Medulla oblongata (tissue), 1 donor: ENCODE data around the gene ARHGEF12.

Source experiments
- DNase-seq: peaks from one replicate; pipeline ENCODE4 v3.0.0-alpha.2; 2015; ENCODE audit errors: extremely low spot score

ARHGEF12 gene

DNA sequence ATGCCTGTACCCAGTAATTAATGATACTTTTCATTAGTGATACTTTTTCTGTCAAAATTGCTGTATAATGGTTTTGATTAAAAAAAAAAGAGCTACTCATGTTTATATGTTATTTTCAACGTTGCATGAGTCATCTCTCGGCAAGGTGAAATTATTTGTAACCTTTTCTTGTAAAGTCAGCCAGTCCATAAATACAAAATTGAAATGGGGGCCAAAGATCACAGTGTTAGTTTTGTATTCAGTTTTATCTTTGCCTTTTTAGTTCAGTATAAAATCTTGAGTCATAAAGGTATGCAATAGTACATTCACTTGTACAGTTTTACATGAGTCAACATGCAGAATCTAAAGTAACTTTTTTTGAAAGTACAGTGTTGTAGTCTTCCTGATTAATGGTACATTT lies 4.3 kb downstream of the ARHGEF12 start:
- no peak for DNase-seq

- DNase-seq, result no peak
These were observed 6.0 kb downstream of the ARHGEF12 start for GRCh38 chr11:120342226-120342625.

- DNase-seq, result no peak
These were observed 6.5 kb downstream of the ARHGEF12 start for GRCh38 chr11:120342678-120343077.

DNA sequence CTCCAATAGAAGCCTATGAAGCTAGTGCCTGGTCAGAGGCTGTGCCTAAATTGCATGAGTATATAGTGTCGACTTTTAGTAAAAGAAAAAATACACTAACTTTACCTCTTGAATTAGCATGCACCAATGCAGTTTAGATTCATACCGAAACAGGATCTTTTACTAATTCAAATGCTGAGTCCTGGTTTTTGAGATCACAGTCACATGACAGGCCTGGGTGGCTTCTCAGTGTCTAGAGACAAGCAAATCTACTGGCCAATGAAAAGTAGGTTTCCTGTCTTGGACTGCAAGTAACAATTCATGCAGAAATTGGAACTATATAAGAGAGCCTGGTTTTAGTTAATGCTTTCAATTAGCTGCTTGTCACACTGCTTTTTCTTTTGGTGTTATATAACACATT lies 7.2 kb downstream of the ARHGEF12 start:
- peak; percentile 88 for DNase-seq

GRCh38 chr11:120344302-120345004 lies 8.2 kb downstream of the ARHGEF12 start:
- DNase-seq, result peak; percentile 65

- no peak for DNase-seq
These were observed 10.0 kb downstream of the ARHGEF12 start for GRCh38 chr11:120346233-120346632.

- DNase-seq, result no peak
These were observed 14.4 kb downstream of the ARHGEF12 start for GRCh38 chr11:120350637-120351036.

GRCh38 chr11:120352405-120352804 lies 16.2 kb downstream of the ARHGEF12 start:
- DNase-seq, result no peak

- DNase-seq, result no peak
These were observed 17.9 kb downstream of the ARHGEF12 start for GRCh38 chr11:120354068-120354467.

- no peak for DNase-seq
These were observed 18.6 kb downstream of the ARHGEF12 start for GRCh38 chr11:120354779-120355178.

DNA sequence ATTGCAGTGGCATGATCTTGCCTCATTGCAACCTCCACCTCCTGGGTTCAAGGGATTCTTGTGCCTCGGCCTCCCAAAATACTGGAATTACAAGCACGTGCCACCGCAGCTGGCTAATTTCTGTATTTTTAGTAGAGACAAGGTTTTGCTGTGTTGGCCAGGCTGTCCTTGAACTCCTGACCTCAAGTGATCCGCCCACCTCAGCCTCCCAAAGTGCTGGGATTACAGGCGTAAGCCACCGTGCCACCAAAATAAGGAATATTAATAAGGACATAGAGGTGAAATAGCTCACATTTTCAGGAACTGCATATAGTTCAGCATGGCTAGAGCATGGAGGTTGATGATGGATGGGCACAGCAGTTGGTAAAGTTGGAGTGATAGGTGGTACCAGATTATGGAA lies 21.4 kb downstream of the ARHGEF12 start:
- DNase-seq, result no peak

GRCh38 chr11:120358729-120359128 lies 22.5 kb downstream of the ARHGEF12 start:
- no peak for DNase-seq

GRCh38 chr11:120363436-120363835 lies 27.2 kb downstream of the ARHGEF12 start:
- no peak for DNase-seq

- DNase-seq, result no peak
These were observed 29.3 kb downstream of the ARHGEF12 start for GRCh38 chr11:120365512-120365911.

DNA sequence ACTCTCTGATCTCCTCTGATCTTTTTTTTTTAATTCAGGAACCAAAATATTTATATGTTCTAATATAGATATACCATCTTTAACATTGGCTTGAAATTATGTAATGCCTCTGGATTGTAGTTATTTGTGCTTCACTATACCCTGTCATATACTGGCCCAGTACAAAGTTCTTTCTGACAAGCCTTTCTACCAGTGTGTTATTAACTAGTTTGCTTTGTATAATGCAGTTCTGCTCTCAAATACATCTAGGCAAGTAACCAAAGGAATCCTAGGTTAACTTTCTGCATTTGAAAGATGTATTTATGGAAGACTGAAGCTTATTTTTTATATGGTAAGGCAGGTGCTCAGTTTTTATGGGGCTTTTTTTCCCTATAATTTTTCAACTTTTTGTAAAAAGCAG lies 36.1 kb downstream of the ARHGEF12 start:
- no peak for DNase-seq

GRCh38 chr11:120375076-120375475 lies 38.9 kb downstream of the ARHGEF12 start:
- DNase-seq, result no peak

DNA sequence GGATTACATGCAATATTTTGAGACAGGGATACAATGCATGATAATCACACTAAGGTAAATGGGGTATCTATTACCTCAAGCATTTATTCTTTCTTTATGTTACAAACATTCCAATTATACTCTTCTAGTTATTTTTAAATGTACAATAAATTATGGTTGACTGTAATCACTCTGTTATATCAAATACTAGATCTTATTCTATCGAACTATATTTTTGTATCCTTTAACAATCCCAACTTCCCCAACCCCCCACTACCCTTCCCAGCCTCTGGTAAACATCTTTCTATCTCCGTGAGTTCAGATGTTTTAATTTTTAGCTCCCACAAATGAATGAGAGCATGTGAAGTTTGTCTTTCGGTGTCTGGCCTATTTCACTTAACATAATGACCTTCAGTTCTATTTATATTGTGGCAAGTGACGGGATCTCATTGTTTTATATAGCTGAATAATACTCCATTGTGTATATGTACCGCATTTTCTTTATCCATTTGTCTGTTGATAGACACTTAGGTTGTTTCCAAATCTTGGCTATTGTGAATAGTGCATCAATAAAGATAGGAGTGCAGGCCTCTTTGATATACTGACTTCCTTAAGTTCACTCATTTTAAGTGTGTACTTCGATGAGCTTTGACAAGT lies 40.5 kb downstream of the ARHGEF12 start:
- DNase-seq, result no peak

DNA sequence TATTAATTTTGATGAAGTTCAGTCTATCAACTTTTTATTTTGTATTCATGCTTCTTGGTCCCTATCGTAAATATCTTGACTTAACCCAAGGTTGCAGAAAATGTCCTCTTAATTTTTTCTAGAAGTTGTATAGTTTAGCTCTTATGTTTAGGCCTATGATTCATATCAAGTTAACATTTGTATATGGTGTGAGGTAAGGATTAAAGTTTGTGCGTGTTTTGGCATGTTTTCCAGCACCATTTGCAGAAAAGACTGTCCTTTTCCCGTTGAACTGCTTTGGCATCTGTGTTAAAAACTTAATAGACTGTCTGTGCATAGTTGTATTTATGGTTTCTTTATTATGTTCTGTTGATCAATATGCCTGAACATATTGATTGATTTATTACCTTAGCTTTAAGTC lies 42.3 kb downstream of the ARHGEF12 start:
- DNase-seq, result no peak

DNA sequence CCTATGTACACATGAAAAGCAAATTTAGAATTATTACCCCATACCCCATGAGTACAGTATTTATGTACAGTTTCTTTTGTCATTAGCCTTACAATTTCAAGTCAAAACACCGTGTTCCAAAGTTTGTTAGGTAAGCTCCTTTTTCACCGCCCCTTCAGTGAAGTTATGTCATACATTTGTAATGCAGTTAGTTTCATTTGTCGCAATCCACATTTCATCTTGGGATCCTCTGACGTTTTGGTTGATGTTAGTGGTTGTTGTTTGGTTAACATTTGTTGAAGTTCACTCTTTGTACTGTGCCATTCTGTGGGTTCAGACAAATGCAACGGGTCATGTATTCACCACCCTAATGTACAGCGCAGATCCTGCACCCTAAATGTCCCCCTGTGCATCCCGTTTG lies 45.2 kb downstream of the ARHGEF12 start:
- DNase-seq, result no peak

DNA sequence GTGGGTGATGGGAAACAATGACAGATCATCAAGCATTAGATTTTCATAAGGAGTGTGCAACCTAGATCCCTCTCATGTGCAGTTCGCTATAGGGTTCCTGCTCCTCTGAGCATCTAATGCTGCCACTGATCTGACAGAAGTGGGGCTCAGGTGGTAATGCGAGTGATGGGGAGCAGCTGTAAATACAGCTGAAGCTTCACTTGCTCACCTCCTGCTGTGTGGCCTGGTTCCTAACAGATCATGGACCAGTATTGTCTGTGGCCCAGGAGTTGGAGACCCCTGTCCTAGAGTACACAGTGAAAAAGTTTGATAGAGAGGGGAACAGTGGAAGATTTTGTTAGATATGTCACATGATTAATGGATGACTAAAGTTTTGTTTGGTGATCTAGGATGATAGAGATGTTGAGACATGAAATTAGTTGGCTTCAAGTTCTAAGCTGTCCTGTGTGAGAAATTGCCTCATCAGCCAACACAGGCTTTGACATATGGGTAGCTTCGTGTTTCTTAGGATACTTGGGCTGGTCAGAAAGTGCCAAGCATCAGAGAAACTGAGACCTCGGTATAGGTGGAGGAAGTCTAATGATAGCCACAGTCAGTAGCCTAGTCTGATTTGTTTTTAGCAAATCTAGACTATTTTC lies 47.4 kb downstream of the ARHGEF12 start:
- DNase-seq, result no peak

- no peak for DNase-seq
These were observed 48.3 kb downstream of the ARHGEF12 start for GRCh38 chr11:120384476-120384875.

DNA sequence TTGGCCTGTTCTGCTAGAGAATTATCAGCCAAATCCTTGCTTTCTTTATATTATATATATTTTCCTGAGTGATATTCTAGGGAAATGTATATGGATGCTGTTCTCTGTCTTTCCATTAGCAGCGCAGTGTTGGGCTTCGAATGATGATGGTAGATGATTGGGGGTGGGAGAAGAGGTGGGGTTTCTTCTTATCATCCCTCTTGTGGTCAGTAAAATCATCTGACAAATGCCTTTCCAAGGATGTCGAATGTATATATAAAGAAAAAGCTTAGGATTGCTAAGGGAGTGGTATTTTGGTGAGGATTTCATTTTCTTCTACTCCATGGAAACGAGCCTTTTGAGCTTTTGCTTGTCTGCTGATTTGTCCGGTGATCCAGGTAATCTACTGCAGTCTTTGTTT lies 48.9 kb downstream of the ARHGEF12 start:
- DNase-seq, result no peak

- no peak for DNase-seq
These were observed 49.4 kb downstream of the ARHGEF12 start for GRCh38 chr11:120385655-120386054.
